ENCODE data around the gene FBXL14. TPM values are rescaled to one million over a fixed set of nuclear protein-coding genes. Genes with fewer than 3 reads are reported as not detected.
A peak's percentile ranks its signal among the peaks of the same experiment; 100 is the strongest.

The FBXL14 gene
- total RNA-seq, 2 donors from 2014 or later = 6.3 to 11.3 TPM

DNA sequence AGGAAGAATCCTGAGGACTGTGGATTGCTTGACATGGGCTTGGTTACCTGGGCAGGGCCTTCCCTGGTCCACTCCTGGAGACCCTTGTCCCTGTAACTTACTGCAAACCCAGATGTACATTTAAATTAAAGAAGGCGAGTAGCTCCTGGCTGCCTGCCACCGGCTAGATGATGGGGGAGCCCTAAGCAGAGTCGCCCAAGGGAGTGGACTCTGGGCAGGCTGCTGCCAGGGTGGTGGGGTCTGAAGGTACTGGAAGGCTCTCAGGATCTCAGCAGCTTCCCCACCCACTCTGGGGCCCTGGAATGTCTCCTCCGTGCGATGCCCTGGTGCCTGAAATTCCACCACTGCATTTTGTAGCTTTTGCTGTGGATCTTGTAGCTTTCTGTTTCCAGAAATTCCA is 74.7 kb downstream of the FBXL14 start:
- Histone ChIP-seq H3K27me3 (no peaks in the 10 kb centered on the region), H3K4me1 (peaks cover 0 to 10% of the 10 kb centered on the region in 2 donors), H3K27ac (no peak overlapping the region), H3K4me3 (no peak overlapping the region), H3K9me3 (peaks cover 0 to 7% of the 10 kb centered on the region in 2 donors), H3K36me3 (no peaks in the 10 kb centered on the region)
- TF ChIP-seq, protein P1, sequence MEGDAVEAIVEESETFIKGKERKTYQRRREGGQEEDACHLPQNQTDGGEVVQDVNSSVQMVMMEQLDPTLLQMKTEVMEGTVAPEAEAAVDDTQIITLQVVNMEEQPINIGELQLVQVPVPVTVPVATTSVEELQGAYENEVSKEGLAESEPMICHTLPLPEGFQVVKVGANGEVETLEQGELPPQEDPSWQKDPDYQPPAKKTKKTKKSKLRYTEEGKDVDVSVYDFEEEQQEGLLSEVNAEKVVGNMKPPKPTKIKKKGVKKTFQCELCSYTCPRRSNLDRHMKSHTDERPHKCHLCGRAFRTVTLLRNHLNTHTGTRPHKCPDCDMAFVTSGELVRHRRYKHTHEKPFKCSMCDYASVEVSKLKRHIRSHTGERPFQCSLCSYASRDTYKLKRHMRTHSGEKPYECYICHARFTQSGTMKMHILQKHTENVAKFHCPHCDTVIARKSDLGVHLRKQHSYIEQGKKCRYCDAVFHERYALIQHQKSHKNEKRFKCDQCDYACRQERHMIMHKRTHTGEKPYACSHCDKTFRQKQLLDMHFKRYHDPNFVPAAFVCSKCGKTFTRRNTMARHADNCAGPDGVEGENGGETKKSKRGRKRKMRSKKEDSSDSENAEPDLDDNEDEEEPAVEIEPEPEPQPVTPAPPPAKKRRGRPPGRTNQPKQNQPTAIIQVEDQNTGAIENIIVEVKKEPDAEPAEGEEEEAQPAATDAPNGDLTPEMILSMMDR (IDR thresholded peaks at IDR 0.05) = no peak
- DNase-seq (ENCODE audit: low spot score) = no peak

DNA sequence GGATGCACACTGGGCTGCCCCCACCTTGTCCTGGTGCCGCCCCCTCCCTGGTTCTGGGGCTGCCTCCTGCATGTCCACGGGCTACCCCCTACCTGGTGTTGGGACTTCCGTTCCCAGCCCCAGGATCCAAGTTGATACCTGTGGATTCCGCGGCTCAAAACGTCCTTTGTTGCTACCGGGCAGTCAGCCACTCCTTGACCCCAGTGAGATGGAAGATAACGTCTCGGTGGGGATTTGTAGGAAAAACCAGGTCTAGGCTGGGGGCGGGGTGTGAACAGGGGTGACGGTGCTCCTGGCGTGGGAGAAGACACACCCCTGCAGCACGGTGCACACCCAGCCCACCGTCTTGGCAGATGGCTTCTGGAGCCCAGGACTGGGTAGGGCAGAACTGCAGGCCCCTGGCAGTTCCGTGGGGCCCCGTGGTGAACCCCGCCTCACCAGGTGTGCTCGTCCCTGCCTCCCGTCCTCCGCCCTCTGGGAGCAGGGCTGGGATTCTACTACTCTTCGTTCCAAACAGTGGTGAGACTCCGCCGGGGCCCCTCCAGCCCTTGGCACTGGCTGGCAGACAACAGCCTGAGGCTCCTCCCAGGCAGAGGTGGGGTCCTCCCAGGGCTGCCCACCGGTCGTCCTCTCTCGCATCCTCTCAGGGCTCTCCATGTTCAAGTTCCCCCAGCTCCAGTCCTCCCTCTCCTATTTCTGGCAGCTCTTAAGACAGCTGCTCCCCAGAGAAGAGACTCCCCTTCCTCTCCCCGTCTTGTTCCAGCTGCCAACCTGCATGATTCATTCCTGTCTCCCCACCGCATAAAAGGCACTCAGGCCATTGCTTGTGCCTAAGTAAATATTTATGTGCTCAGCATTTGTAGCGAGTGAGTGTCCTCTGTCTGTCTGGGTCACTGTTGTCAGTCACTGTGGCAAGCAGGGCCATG is 75.5 kb downstream of the FBXL14 start:
- TF ChIP-seq, protein P1 (IDR thresholded peaks at IDR 0.05) = no peak
- Histone ChIP-seq H3K27me3 (no peaks in the 10 kb centered on the region), H3K4me3 (no peak overlapping the region), H3K4me1 (peaks cover 0 to 10% of the 10 kb centered on the region in 2 donors), H3K9me3 (peaks cover 0 to 7% of the 10 kb centered on the region in 2 donors), H3K27ac (no peak overlapping the region), H3K36me3 (no peaks in the 10 kb centered on the region)
- DNase-seq (ENCODE audit: low spot score) = no peak

DNA sequence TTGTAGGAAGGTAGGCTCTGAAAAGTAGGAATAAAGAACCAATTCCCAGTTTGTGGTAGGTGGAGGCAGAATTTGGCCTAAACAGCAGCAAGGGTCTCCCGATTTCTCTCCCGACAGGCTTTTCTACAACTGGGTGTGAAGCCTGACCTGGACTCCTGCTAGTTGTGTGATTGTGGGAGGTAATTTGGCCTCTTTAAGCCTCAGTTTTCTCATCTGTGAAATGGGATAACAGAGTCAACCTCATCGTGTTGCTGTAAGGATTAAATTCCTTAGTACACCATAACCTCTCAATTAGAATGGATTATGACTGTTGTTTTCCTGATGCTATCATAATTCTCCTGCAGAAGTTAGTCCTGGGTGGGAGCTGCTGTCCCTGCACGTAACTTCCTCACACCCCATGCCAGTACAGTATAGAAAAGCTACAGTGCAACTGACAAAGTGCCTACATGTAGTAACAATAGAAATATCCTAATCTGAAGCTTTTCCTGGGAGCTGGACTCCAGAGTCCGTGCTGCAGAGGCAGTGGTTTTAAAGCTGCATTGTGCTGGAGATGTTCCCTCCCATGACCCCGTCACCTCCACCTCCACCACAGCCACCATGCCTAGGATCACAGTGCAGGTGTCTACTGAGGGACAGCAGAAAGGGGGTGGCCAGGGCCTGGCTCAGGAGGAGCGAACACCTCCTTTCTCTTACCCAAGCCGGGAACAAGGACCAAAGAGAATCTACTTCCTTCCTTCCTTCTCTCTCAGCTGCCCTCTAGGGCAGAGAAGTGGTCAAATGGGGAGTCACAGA is 76.5 kb downstream of the FBXL14 start:
- TF ChIP-seq, protein P1 (IDR thresholded peaks at IDR 0.05) = no peak
- no peaks in the 10 kb centered on the region for H3K27me3 ChIP-seq

DNA sequence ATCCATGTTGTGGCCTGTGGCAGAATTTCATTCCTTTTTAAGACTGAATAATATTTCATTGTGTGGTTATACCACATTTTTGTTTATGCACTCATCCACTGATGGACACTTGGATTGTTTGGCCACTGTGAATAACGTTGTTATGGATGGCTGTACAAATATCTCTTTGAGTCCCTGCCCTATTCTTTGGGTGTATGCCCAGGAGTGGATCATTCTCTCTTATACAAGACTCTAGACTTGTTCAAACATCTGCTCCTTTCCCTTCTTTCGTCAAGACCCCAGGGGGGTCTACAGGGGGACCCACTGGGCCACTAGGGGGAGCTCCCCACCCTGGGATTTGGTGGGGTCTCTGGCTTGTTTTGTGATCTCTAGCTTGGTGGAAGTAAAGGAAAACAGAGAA is 77.4 kb downstream of the FBXL14 start:
- TF ChIP-seq, protein P1 (IDR thresholded peaks at IDR 0.05) = peak in 1 of 2 donors; percentile 43
- Histone ChIP-seq H3K27me3 (no peaks in the 10 kb centered on the region), H3K36me3 (no peaks in the 10 kb centered on the region), H3K4me3 (no peak overlapping the region), H3K4me1 (peaks cover 0 to 10% of the 10 kb centered on the region in 2 donors), H3K27ac (no peak overlapping the region), H3K9me3 (peaks cover 0 to 7% of the 10 kb centered on the region in 2 donors)
- no peak for DNase-seq (ENCODE audit: low spot score)

More for the DNA sequence above, 76.5 kb downstream of the FBXL14 start:
- DNase-seq (ENCODE audit: low spot score) = no peak
- H3K4me3 ChIP-seq = no peak overlapping the region
- no peaks in the 10 kb centered on the region for H3K36me3 ChIP-seq
- H3K4me1 ChIP-seq = peaks cover 0 to 10% of the 10 kb centered on the region in 2 donors
- peaks cover 0 to 7% of the 10 kb centered on the region in 2 donors for H3K9me3 ChIP-seq
- H3K27ac ChIP-seq = no peak overlapping the region

Other genes starting within 250 kb of the FBXL14 start
- gene WNT5B, start 34.6 kb upstream of the FBXL14 start, total RNA-seq = 1 to 10 TPM; 1.5 to 3.0 TPM
- 10 to 100 TPM; 19.7 to 23.3 TPM for gene ADIPOR2, start 96.5 kb upstream of the FBXL14 start, total RNA-seq
- not detected for gene LRTM2, start 226.0 kb upstream of the FBXL14 start, total RNA-seq